H1 (cell line): ENCODE data around the gene COL19A1. TPM values are rescaled to one million over a fixed set of nuclear protein-coding genes. Genes with fewer than 3 reads are reported as not detected.

Experiments used
- CTCF ChIA-PET: fragments of 300-600 bp; sonication (Branson Sonifier 250); formaldehyde crosslinking; loops from one replicate; lab custom pipeline; 2021; ENCODE audit not compliant: partially characterized antibody; lab: Charles Lee
- POLR2A ChIA-PET: fragments of 300-600 bp; sonication (Branson Sonifier 250); formaldehyde crosslinking; loops from one replicate; lab custom pipeline; 2021; ENCODE audit warnings: inconsistent platforms; ENCODE audit not compliant: partially characterized antibody; lab: Charles Lee
- DNase-seq, 2 experiments: peaks; one replicate each; pipeline versions ENCODE4 v3.0.0 to v3.0.0-alpha.2; 2010 to 2022; ENCODE audit warnings: low spot score in 2 of 2, low read depth in 1 of 2, mixed read lengths in 1 of 2
- FAIRE-seq: peaks from 2 replicates; lab custom pipeline; 2011; peaks lifted over from hg19 to GRCh38; lab: Jason Lieb, UNC
- H2AFZ ChIP-seq: 2 replicates; pipeline ENCODE4 v1.8.1; 2012; ENCODE audit warnings: low read length, inconsistent platforms
- H2AK5ac ChIP-seq: 2 replicates; pipeline ENCODE4 v1.6.1; 2013; ENCODE audit warnings: low read depth, low read length
- H2BK120ac ChIP-seq: replicated peaks from 2 replicates; pipeline ENCODE3; 2013; ENCODE audit warnings: low read depth, low read length, inconsistent platforms
- H2BK12ac ChIP-seq: 2 replicates; pipeline ENCODE4 v1.6.1; 2013; ENCODE audit warnings: low read depth, low read length
- H2BK15ac ChIP-seq: 2 replicates; pipeline ENCODE4 v1.6.1; 2013; ENCODE audit warnings: low read length
- H2BK20ac ChIP-seq: 2 replicates; pipeline ENCODE4 v1.6.1; 2013; ENCODE audit warnings: low read length
- H2BK5ac ChIP-seq: 2 replicates; pipeline ENCODE4 v1.6.1; 2013; ENCODE audit warnings: low read depth, low read length
- H3K14ac ChIP-seq: 2 replicates; pipeline ENCODE4 v1.6.1; 2013; ENCODE audit warnings: inconsistent platforms; ENCODE audit not compliant: insufficient read length
- H3K18ac ChIP-seq: 2 replicates; pipeline ENCODE4 v1.6.1; 2013; ENCODE audit warnings: low read length; ENCODE audit errors: extremely low read depth
- H3K23ac ChIP-seq: 2 replicates; pipeline ENCODE4 v1.6.1; 2013; ENCODE audit warnings: inconsistent platforms; ENCODE audit not compliant: insufficient read length
- H3K23me2 ChIP-seq: 2 replicates; pipeline ENCODE4 v1.6.1; 2013; ENCODE audit warnings: low read depth, low read length
- H3K27ac ChIP-seq: 2 replicates; pipeline ENCODE4 v1.6.1; 2011; ENCODE audit warnings: low read depth, low read length, inconsistent platforms
- H3K27me3 ChIP-seq, 4 experiments: replicated peaks in 1 of 4; 1 replicate in 1 of 4; 2 replicates in 3 of 4; pipeline versions ENCODE4 v1.6.1 to v1.8.1; 2011 to 2013; ENCODE audit warnings: low read length in 3 of 4, mild to moderate bottlenecking in 3 of 4, inconsistent platforms in 2 of 4, mixed read lengths in 2 of 4, moderate library complexity in 1 of 4; ENCODE audit not compliant: control insufficient read depth in 3 of 4, insufficient read depth in 3 of 4; ENCODE audit errors: extremely low read depth in 1 of 4
- H3K36me3 ChIP-seq, 4 experiments: 2 replicates each; pipeline versions ENCODE4 v1.6.1 to v1.8.1; 2011 to 2013; ENCODE audit warnings: mild to moderate bottlenecking in 4 of 4, low read length in 3 of 4, moderate library complexity in 2 of 4, control low read depth in 1 of 4, inconsistent platforms in 1 of 4; ENCODE audit not compliant: insufficient read depth in 4 of 4, control insufficient read depth in 2 of 4
- H3K4ac ChIP-seq: replicated peaks from 2 replicates; pipeline ENCODE3; 2013; ENCODE audit warnings: low read length, low read depth, mixed read lengths, inconsistent platforms; ENCODE audit not compliant: insufficient read length
- H3K4me1 ChIP-seq, 4 experiments: replicated peaks in 1 of 4; 1 replicate in 1 of 4; 2 replicates in 3 of 4; pipeline versions ENCODE4 v1.6.1 to v1.8.1; 2011 to 2013; ENCODE audit warnings: low read length in 3 of 4, inconsistent platforms in 2 of 4, mixed read lengths in 1 of 4; ENCODE audit not compliant: insufficient read depth in 4 of 4, control insufficient read depth in 3 of 4
- H3K4me2 ChIP-seq, 2 experiments: 2 replicates each; pipeline versions ENCODE4 v1.6.1 to v1.8.1; 2011 to 2013; ENCODE audit warnings: low read depth in 2 of 2, low read length in 2 of 2, control low read depth in 1 of 2, inconsistent platforms in 1 of 2, mild to moderate bottlenecking in 1 of 2; ENCODE audit not compliant: insufficient read depth in 1 of 2
- H3K4me3 ChIP-seq, 4 experiments: fragments of 200-600, 300-600 bp in 1 of 4; sonication (generic), shearing (Covaris generic), sonication (Bioruptor Twin) in 1 of 4; 2 replicates each; pipeline versions ENCODE4 v1.5.1 to v1.8.1; 2011 to 2016; ENCODE audit warnings: low read length in 4 of 4, low read depth in 3 of 4, control low read depth in 2 of 4, inconsistent platforms in 2 of 4, mild to moderate bottlenecking in 2 of 4, mixed read lengths in 1 of 4, moderate library complexity in 1 of 4; ENCODE audit not compliant: insufficient read depth in 2 of 4; ENCODE audit errors: extremely low read depth in 1 of 4
- H3K56ac ChIP-seq: replicated peaks from 2 replicates; pipeline ENCODE3; 2013; ENCODE audit warnings: low read depth, mild to moderate bottlenecking, mixed read lengths, low read length, inconsistent platforms; ENCODE audit not compliant: insufficient read length
- H3K79me1 ChIP-seq: 2 replicates; pipeline ENCODE4 v1.6.1; 2013; ENCODE audit warnings: low read depth, low read length, control low read depth
- H3K79me2 ChIP-seq, 2 experiments: 2 replicates each; pipeline versions ENCODE4 v1.6.1 to v1.8.1; 2012 to 2013; ENCODE audit warnings: low read length in 2 of 2, mild to moderate bottlenecking in 2 of 2, inconsistent platforms in 1 of 2; ENCODE audit not compliant: insufficient read depth in 2 of 2, control insufficient read depth in 1 of 2
- H3K9ac ChIP-seq, 4 experiments: replicated peaks in 1 of 4; 1 replicate in 1 of 4; 2 replicates in 3 of 4; pipeline versions ENCODE4 v1.6.1 to v1.8.1; 2011 to 2013; ENCODE audit warnings: low read depth in 3 of 4, low read length in 3 of 4, control low read depth in 2 of 4, mild to moderate bottlenecking in 2 of 4, moderate library complexity in 2 of 4, inconsistent platforms in 1 of 4; ENCODE audit errors: extremely low read depth in 1 of 4
- H3K9me3 ChIP-seq, 2 experiments: 2 replicates each; pipeline versions ENCODE4 v1.6.1 to v1.8.1; 2012 to 2013; ENCODE audit warnings: mild to moderate bottlenecking in 2 of 2, moderate library complexity in 2 of 2, control low read depth in 1 of 2, inconsistent platforms in 1 of 2, low read depth in 1 of 2, low read length in 1 of 2, mixed read lengths in 1 of 2; ENCODE audit not compliant: insufficient read depth in 2 of 2
- H4K20me1 ChIP-seq, 2 experiments: replicated peaks in 1 of 2; 2 replicates each; pipeline versions ENCODE3 to v1.8.1; 2011 to 2013; ENCODE audit warnings: inconsistent platforms in 2 of 2, low read length in 2 of 2, mild to moderate bottlenecking in 1 of 2; ENCODE audit not compliant: insufficient read depth in 2 of 2, control insufficient read depth in 1 of 2
- H4K5ac ChIP-seq: 2 replicates; pipeline ENCODE4 v1.6.1; 2013; ENCODE audit warnings: low read length, low read depth, mixed read lengths, inconsistent platforms; ENCODE audit not compliant: insufficient read length
- H4K8ac ChIP-seq: 2 replicates; pipeline ENCODE4 v1.8.0; 2013; ENCODE audit warnings: mild to moderate bottlenecking, moderate library complexity, low read length, inconsistent platforms; ENCODE audit not compliant: insufficient read depth; ENCODE audit errors: extremely low read depth
- H4K91ac ChIP-seq: replicated peaks from 2 replicates; pipeline ENCODE3; 2013; ENCODE audit warnings: low read length, mixed read lengths, inconsistent platforms; ENCODE audit not compliant: insufficient read length
- EGR1 ChIP-seq: IDR thresholded peaks from 2 replicates; pipeline ENCODE4 v1.6.1; 2011; ENCODE audit warnings: low read depth, low read length, borderline replicate concordance
- WGBS, 2 experiments: shearing (Covaris generic) in 1 of 2; methylation state at CpG; one replicate each; pipeline versions ENCODE4 v1.1.6 to v1.1.7; 2013 to 2015; ENCODE audit warnings: low lambda C conversion rate in 2 of 2, mixed read lengths in 2 of 2, inconsistent platforms in 1 of 2, low coverage in 1 of 2, missing lambda C conversion rate in 1 of 2; ENCODE audit not compliant: insufficient replicate concordance in 2 of 2, insufficient coverage in 1 of 2, insufficient read length in 1 of 2; ENCODE audit errors: extremely low coverage in 1 of 2, missing lambda C conversion rate in 1 of 2; 5-methylcytosine and 5-hydroxymethylcytosine counted together
- polyA plus RNA-seq, 7 experiments: library from polyadenylated mRNA; depleted of rRNA in 3 of 7; stranded (reverse) in 5 of 7; unstranded in 2 of 7; fragments of >200 nt in 5 of 7; fragments of 200-250 nt in 2 of 7; gene quantifications; 1 replicate in 5 of 7; 2 replicates in 1 of 7; 4 replicates in 1 of 7; pipeline versions ENCODE4 v1.2.1 to v1.2.3, GENCODE V29; 2011 to 2013; ENCODE audit warnings: missing spikeins in 2 of 7, mixed read lengths in 2 of 7
- total RNA-seq: library from RNA; stranded (reverse); fragmentation: NEBNext Ultra II Directional; extraction: Animal tissue kit (Norgen Biotek cat#: 25700); gene quantifications from 2 replicates; pipeline ENCODE4 v1.2.1, GENCODE V29; 2021
- TF ChIP-seq, protein P1 (sequence below): IDR thresholded peaks from 2 replicates; pipeline ENCODE4 v1.6.1; 2012; ENCODE audit warnings: inconsistent platforms

COL19A1 gene
- total and polyA plus RNA-seq, 2 of the 8 experiments (the other 6 are each of a cell fraction or from before 2014, with no cell fraction given), result not detected

DNA sequence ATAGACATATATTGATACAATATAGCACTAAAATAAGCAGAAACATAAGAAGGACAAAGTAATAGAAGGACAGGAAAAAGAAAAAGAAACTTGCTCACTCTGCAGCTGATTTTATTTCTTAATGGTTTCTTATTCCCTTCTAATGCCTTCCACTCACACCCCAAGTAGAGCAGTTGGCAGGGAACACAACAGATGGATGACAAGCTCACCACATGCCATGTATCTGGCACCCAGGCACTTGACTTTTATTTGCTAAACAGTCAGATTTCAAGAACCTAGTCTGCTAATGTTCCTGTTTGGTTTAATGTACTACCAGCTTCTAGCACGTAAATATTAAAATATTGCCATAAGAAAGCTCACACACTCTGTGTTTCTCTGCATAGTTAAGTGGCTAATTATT is 87.1 kb downstream of the COL19A1 start:
- no peak for TF ChIP-seq EGR1
- TF ChIP-seq, protein P1, sequence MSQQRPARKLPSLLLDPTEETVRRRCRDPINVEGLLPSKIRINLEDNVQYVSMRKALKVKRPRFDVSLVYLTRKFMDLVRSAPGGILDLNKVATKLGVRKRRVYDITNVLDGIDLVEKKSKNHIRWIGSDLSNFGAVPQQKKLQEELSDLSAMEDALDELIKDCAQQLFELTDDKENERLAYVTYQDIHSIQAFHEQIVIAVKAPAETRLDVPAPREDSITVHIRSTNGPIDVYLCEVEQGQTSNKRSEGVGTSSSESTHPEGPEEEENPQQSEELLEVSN, result no peak
- Histone ChIP-seq H4K91ac (no peak overlapping the region), H2BK20ac (no peak overlapping the region), H3K4me3 (no peak overlapping the region), H2BK120ac (no peak overlapping the region), H2AFZ (no peak overlapping the region), H4K5ac (no peak overlapping the region), H3K9me3 (no peaks in the 10 kb centered on the region), H2BK12ac (no peak overlapping the region), H2AK5ac (no peak overlapping the region), H3K9ac (no peak overlapping the region), H3K27ac (no peak overlapping the region), H3K23me2 (no peaks in the 10 kb centered on the region; the same call in 1 of the 2 replicates), H4K8ac (no peak overlapping the region), H3K79me1 (no peaks in the 10 kb centered on the region), H3K4ac (no peak overlapping the region), H3K14ac (no peak overlapping the region), H2BK15ac (no peak overlapping the region), H3K23ac (no peak overlapping the region), H3K18ac (no peak overlapping the region), H3K36me3 (no peaks in the 10 kb centered on the region), H3K27me3 (no peaks in the 10 kb centered on the region), H3K4me1 (no peaks in the 10 kb centered on the region), H4K20me1 (no peaks in the 10 kb centered on the region), H3K56ac (no peak overlapping the region), H3K79me2 (no peaks in the 10 kb centered on the region), H2BK5ac (no peak overlapping the region), H3K4me2 (no peak overlapping the region)
- ChIA-PET POLR2A (no interaction called here), CTCF (no interaction called here)
- no peak for FAIRE-seq
- DNase-seq, result no peak
- WGBS, 2 experiments, result 80% methylated on average over 1 of the region's 1 CpG; no CpG with 5 or more reads in 1 of the 2 experiments
